ENCODE results near the gene ROBO2. TPM values are rescaled to one million over a fixed set of nuclear protein-coding genes. Genes with fewer than 3 reads are reported as not detected.
A peak's percentile ranks its signal among the peaks of the same experiment; 100 is the strongest.

Gene ROBO2
- total RNA-seq, 1 experiment from 2014 or later = 0.16 TPM

DNA sequence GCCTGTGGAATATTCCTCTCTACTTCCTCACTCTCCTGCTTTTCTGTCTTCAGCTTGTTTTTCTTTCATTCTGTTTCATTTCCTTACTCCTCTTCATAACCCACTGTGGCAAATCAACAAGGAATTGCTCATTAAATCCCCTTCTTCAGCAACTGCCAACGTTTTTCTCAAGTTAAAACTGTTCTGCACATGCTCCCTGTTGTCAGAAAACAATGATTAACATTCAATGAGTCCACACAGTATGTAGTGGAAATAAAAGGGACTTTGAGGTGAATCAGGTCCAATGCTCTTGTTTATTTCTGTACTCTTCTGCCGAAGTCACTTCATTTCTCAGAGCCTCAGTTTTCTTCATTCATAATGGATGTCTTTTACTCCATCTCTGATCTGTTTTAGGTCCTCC is 11.9 kb upstream of the ROBO2 start:
- Mint-ChIP-seq H3K9me3 (ENCODE audit: unreplicated experiment) (peaks cover 3% of the 10 kb centered on the region), H3K4me3 (ENCODE audit: unreplicated experiment) (no peak overlapping the region), H3K27ac (ENCODE audit: unreplicated experiment) (no peak overlapping the region), H3K36me3 (ENCODE audit: insufficient read depth, unreplicated experiment) (no peaks in the 10 kb centered on the region), H3K4me1 (ENCODE audit: low read depth, unreplicated experiment) (no peaks in the 10 kb centered on the region), H3K27me3 (ENCODE audit: insufficient read depth, unreplicated experiment) (no peaks in the 10 kb centered on the region)
- CTCF ChIA-PET = no interaction called here
- POLR2A ChIA-PET = interaction anchor here (0.6 kb wide), 1 partner anchor 90 kb away, joined by 3 read pairs; no protein-coding TSS in a partner anchor
- H3K36me3 ChIP-seq (ENCODE audit: control insufficient read depth, insufficient read depth, low read length) = no peaks in the 10 kb centered on the region
- no TSS peak for BruUV-seq (replicated peaks)
- TF ChIP-seq, protein P1, sequence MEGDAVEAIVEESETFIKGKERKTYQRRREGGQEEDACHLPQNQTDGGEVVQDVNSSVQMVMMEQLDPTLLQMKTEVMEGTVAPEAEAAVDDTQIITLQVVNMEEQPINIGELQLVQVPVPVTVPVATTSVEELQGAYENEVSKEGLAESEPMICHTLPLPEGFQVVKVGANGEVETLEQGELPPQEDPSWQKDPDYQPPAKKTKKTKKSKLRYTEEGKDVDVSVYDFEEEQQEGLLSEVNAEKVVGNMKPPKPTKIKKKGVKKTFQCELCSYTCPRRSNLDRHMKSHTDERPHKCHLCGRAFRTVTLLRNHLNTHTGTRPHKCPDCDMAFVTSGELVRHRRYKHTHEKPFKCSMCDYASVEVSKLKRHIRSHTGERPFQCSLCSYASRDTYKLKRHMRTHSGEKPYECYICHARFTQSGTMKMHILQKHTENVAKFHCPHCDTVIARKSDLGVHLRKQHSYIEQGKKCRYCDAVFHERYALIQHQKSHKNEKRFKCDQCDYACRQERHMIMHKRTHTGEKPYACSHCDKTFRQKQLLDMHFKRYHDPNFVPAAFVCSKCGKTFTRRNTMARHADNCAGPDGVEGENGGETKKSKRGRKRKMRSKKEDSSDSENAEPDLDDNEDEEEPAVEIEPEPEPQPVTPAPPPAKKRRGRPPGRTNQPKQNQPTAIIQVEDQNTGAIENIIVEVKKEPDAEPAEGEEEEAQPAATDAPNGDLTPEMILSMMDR (IDR thresholded peaks at IDR 0.05; ENCODE audit: insufficient read depth in 1 of 2, low read depth in 1 of 2, low read length in 1 of 2, severe bottlenecking in 1 of 2, unreplicated experiment in 1 of 2) = no peak
- H3K9me3 ChIP-seq = no peaks in the 10 kb centered on the region
- no peak for DNase-seq
- intact Hi-C loops (cut with micrococcal nuclease; ENCODE audit: unreplicated experiment) = no loop called here
- H3K4me1 ChIP-seq = no peaks in the 10 kb centered on the region; the same call in 1 of the 2 replicates
- no peak overlapping the region for H3K4me3 ChIP-seq (ENCODE audit: low read depth, low read length)
- H3K27me3 ChIP-seq (replicated peaks; ENCODE audit: control insufficient read depth, insufficient read depth, low read length) = no peaks in the 10 kb centered on the region

GRCh38 chr3:77038468-77038929 is 1.4 kb upstream of the ROBO2 start:
- H3K4me1 Mint-ChIP-seq (ENCODE audit: low read depth, unreplicated experiment) = peaks cover 7% of the 10 kb centered on the region
- peaks cover 5% of the 10 kb centered on the region for H3K4me1 ChIP-seq
- ChIA-PET POLR2A (no interaction called here), CTCF (interaction anchor here (0.6 to 0.9 kb wide), 9 partner anchors 51 to 1607 kb away, joined by 3 to 7 read pairs (median 3); no protein-coding TSS in a partner anchor)
- peaks cover 3% of the 10 kb centered on the region for H3K27me3 ChIP-seq (replicated peaks; ENCODE audit: control insufficient read depth, insufficient read depth, low read length)
- H3K36me3 ChIP-seq (ENCODE audit: control insufficient read depth, insufficient read depth, low read length) = no peaks in the 10 kb centered on the region
- no peak overlapping the region for H3K27ac Mint-ChIP-seq (ENCODE audit: unreplicated experiment)
- peak overlapping the region; percentile 75 for H3K4me3 Mint-ChIP-seq (ENCODE audit: unreplicated experiment)
- no peaks in the 10 kb centered on the region for H3K9me3 Mint-ChIP-seq (ENCODE audit: unreplicated experiment)
- DNase-seq = peak; percentile 67 to 68
- peaks cover 23% of the 10 kb centered on the region for H3K27me3 Mint-ChIP-seq (ENCODE audit: insufficient read depth, unreplicated experiment)
- H3K36me3 Mint-ChIP-seq (ENCODE audit: insufficient read depth, unreplicated experiment) = no peaks in the 10 kb centered on the region
- intact Hi-C loops (cut with micrococcal nuclease; ENCODE audit: unreplicated experiment) = loop anchor here (1.0 to 5.0 kb wide), 5 partner anchors 94 to 360 kb away; no protein-coding TSS in a partner anchor
- no peak overlapping the region for H3K4me3 ChIP-seq (ENCODE audit: low read depth, low read length)
- TF ChIP-seq, protein P1 (IDR thresholded peaks at IDR 0.05; ENCODE audit: insufficient read depth in 1 of 2, low read depth in 1 of 2, low read length in 1 of 2, severe bottlenecking in 1 of 2, unreplicated experiment in 1 of 2) = peak; percentile 62 to 65
- no TSS peak for BruUV-seq (replicated peaks)
- no peaks in the 10 kb centered on the region for H3K9me3 ChIP-seq

- Histone ChIP-seq H3K27me3 (replicated peaks; ENCODE audit: control insufficient read depth, insufficient read depth, low read length) (peaks cover 3% of the 10 kb centered on the region), H3K9me3 (no peaks in the 10 kb centered on the region), H3K4me3 (ENCODE audit: low read depth, low read length) (peak overlapping the region; percentile 37), H3K36me3 (ENCODE audit: control insufficient read depth, insufficient read depth, low read length) (no peaks in the 10 kb centered on the region), H3K4me1 (peaks cover 5% of the 10 kb centered on the region)
- peaks cover 7% of the 10 kb centered on the region for H3K4me1 Mint-ChIP-seq (ENCODE audit: low read depth, unreplicated experiment)
- intact Hi-C loops (cut with micrococcal nuclease; ENCODE audit: unreplicated experiment) = loop anchor here (1.0 to 5.0 kb wide), 5 partner anchors 93 to 360 kb away; no protein-coding TSS in a partner anchor
- H3K36me3 Mint-ChIP-seq (ENCODE audit: insufficient read depth, unreplicated experiment) = no peaks in the 10 kb centered on the region
- no peak overlapping the region for H3K27ac Mint-ChIP-seq (ENCODE audit: unreplicated experiment)
- ChIA-PET POLR2A (no interaction called here), CTCF (interaction anchor here (0.6 to 0.9 kb wide), 9 partner anchors 52 to 1607 kb away, joined by 3 to 7 read pairs (median 3); no protein-coding TSS in a partner anchor)
- H3K4me3 Mint-ChIP-seq (ENCODE audit: unreplicated experiment) = peak overlapping the region; percentile 75
- H3K9me3 Mint-ChIP-seq (ENCODE audit: unreplicated experiment) = no peaks in the 10 kb centered on the region
- TF ChIP-seq, protein P1 (IDR thresholded peaks at IDR 0.05; ENCODE audit: insufficient read depth in 1 of 2, low read depth in 1 of 2, low read length in 1 of 2, severe bottlenecking in 1 of 2, unreplicated experiment in 1 of 2) = no peak
- no peak for DNase-seq
- no TSS peak for BruUV-seq (replicated peaks)
- peaks cover 23% of the 10 kb centered on the region for H3K27me3 Mint-ChIP-seq (ENCODE audit: insufficient read depth, unreplicated experiment)
These were observed 831 bp upstream of the ROBO2 start for GRCh38 chr3:77038930-77039605.

All from Caco-2 (cell line).